K562 (cell line): ENCODE results near the gene MRAS. TPM values are rescaled to one million over a fixed set of nuclear protein-coding genes. Genes with fewer than 3 reads are reported as not detected.

Source experiments
- ATAC-seq: fragments of 200-7000 bp; cut with Tn5 transposase; 3 replicates; pipeline ENCODE4 v1.9.1; 2020; ENCODE audit warnings: moderate library complexity
- BruUV-seq: library from RNA; stranded (reverse); fragments of 400-500 nt; replicated peaks from 2 replicates; lab custom pipeline; 2021; lab: Mats Ljungman, UMichigan
- CTCF ChIA-PET: fragments of 300-600 bp; formaldehyde crosslinking; extraction: SDS; loops from one replicate; lab custom pipeline; 2021; ENCODE audit warnings: low intra/inter-chr PET ratio; lab: Yijun Ruan, JAX
- POLR2A ChIA-PET: fragments of 300-600, 350-650 bp; sonication (Branson Sonifier 250); formaldehyde crosslinking; extraction: SDS; loops from one replicate; lab custom pipeline; 2021; ENCODE audit warnings: antibody characterized with exemption, inconsistent platforms; lab: Yijun Ruan, JAX
- DNase-seq, 4 experiments: peaks; one replicate each; pipeline versions ENCODE4 v3.0.0 to v3.0.0-alpha.2; 2011 to 2018; ENCODE audit warnings: low spot score in 3 of 4, mixed read lengths in 3 of 4; ENCODE audit errors: extremely low read depth in 1 of 4
- FAIRE-seq: peaks from 2 replicates; lab custom pipeline; 2011; peaks lifted over from hg19 to GRCh38; lab: Jason Lieb, UNC
- H2AFZ ChIP-seq: 2 replicates; pipeline ENCODE4 v1.6.0; 2011; ENCODE audit warnings: low read depth, low read length, control low read depth, inconsistent platforms
- H3K27ac ChIP-seq: fragments of 200-600 bp; 3 replicates; pipeline ENCODE4 v1.8.0; 2011; ENCODE audit warnings: low read depth, mild to moderate bottlenecking, control low read depth, inconsistent platforms, low read length, moderate library complexity, mixed read lengths; ENCODE audit errors: extremely low read depth
- H3K27me3 ChIP-seq, 2 experiments: fragments of 300-600 bp in 1 of 2; 2 replicates in 1 of 2; 3 replicates in 1 of 2; pipeline versions ENCODE4 v1.6.0 to v1.8.0; 2011; ENCODE audit warnings: inconsistent platforms in 2 of 2, low read length in 2 of 2, mild to moderate bottlenecking in 1 of 2, mixed read lengths in 1 of 2, moderate library complexity in 1 of 2; ENCODE audit not compliant: control insufficient read depth in 2 of 2, insufficient read depth in 2 of 2
- H3K36me3 ChIP-seq: fragments of 300-600 bp; 3 replicates; pipeline ENCODE4 v1.8.0; 2011; ENCODE audit warnings: mild to moderate bottlenecking, low read length, inconsistent platforms; ENCODE audit not compliant: control insufficient read depth, insufficient read depth
- H3K4me1 ChIP-seq, 2 experiments: fragments of 200-600 bp in 1 of 2; replicated peaks in 1 of 2; 2 replicates in 1 of 2; 3 replicates in 1 of 2; pipeline versions ENCODE4 v1.5.1 to v1.8.0; 2011; ENCODE audit warnings: inconsistent platforms in 2 of 2, low read length in 2 of 2, mild to moderate bottlenecking in 1 of 2, mixed read lengths in 1 of 2, moderate library complexity in 1 of 2; ENCODE audit not compliant: control insufficient read depth in 2 of 2, insufficient read depth in 2 of 2
- H3K4me2 ChIP-seq: 2 replicates; pipeline ENCODE4 v1.6.1; 2011; ENCODE audit warnings: low read length, control low read depth, inconsistent platforms, mixed read lengths; ENCODE audit not compliant: insufficient read depth
- H3K4me3 ChIP-seq: fragments of 200-600 bp; sonication (generic), shearing (Covaris generic); 2 replicates; pipeline ENCODE4 v1.5.1; 2016; ENCODE audit warnings: control low read depth, inconsistent platforms
- H3K79me2 ChIP-seq: fragments of 200-600 bp; 3 replicates; pipeline ENCODE4 v1.8.0; 2011; ENCODE audit warnings: low read length, inconsistent platforms; ENCODE audit not compliant: control insufficient read depth, insufficient read depth
- H3K9ac ChIP-seq, 2 experiments: 2 replicates each; pipeline versions ENCODE4 v1.6.0 to v1.6.1; 2011; ENCODE audit warnings: low read depth in 2 of 2, low read length in 2 of 2, control low read depth in 1 of 2, inconsistent platforms in 1 of 2, mild to moderate bottlenecking in 1 of 2, mixed read lengths in 1 of 2; ENCODE audit not compliant: insufficient read depth in 1 of 2
- H3K9me1 ChIP-seq: one replicate; pipeline ENCODE4 v1.6.0; 2011; ENCODE audit warnings: inconsistent platforms, mild to moderate bottlenecking, low read length, moderate library complexity; ENCODE audit not compliant: control insufficient read depth, insufficient read depth
- H3K9me3 ChIP-seq: replicated peaks from 2 replicates; pipeline ENCODE4 v1.5.1; 2011; ENCODE audit warnings: low read depth, low read length, inconsistent platforms; ENCODE audit not compliant: control insufficient read depth, insufficient read depth
- H4K20me1 ChIP-seq: replicated peaks from 2 replicates; pipeline ENCODE4 v1.6.1; 2011; ENCODE audit warnings: low read length, inconsistent platforms, mixed read lengths; ENCODE audit not compliant: control insufficient read depth, insufficient read depth
- GTF2B ChIP-seq: IDR thresholded peaks from 2 replicates; pipeline ENCODE4 v1.6.1; 2011; ENCODE audit not compliant: insufficient read length; ENCODE audit errors: extremely low read depth
- LCOR ChIP-seq: sonication (generic); formaldehyde crosslinking; IDR thresholded peaks from 2 replicates; pipeline ENCODE4 v1.8.0; 2022; ENCODE audit warnings: mild to moderate bottlenecking, missing genetic modification reagents
- MTF1 ChIP-seq: fragments of 250-450 bp; sonication (Bioruptor Pico); IDR thresholded peaks from 2 replicates; pipeline ENCODE4 v1.9.0; 2021; ENCODE audit warnings: moderate library complexity, mild to moderate bottlenecking, inconsistent platforms, borderline replicate concordance
- POLR2A ChIP-seq: fragments of 450-650 bp; conservative IDR thresholded peaks from 2 replicates; pipeline ENCODE4 v1.6.1; 2016
- PRDM10 ChIP-seq: fragments of 450-650 bp; IDR thresholded peaks from 2 replicates; pipeline ENCODE4 v1.6.1; 2018; ENCODE audit not compliant: partially characterized antibody
- SRSF3 ChIP-seq: fragments of 200-400 bp; formaldehyde crosslinking; IDR thresholded peaks from 2 replicates; pipeline ENCODE4 v1.6.1; 2016; ENCODE audit warnings: mild to moderate bottlenecking, low read length, moderate library complexity; ENCODE audit not compliant: insufficient read depth
- SRSF7 ChIP-seq: fragments of 200-400 bp; formaldehyde crosslinking; optimal IDR thresholded peaks from 2 replicates; pipeline ENCODE3; 2017; ENCODE audit warnings: mild to moderate bottlenecking, low read depth, low read length
- TFAM ChIP-seq: fragments of 250-450 bp; sonication (Bioruptor Pico); conservative IDR thresholded peaks from 2 replicates; pipeline ENCODE4 v1.5.0; 2021; ENCODE audit warnings: mild to moderate bottlenecking, moderate library complexity
- XRCC5 ChIP-seq: fragments of 200-400 bp; formaldehyde crosslinking; IDR thresholded peaks from 2 replicates; pipeline ENCODE4 v1.6.1; 2017; ENCODE audit warnings: low read depth, mild to moderate bottlenecking, low read length
- WGBS: fragments of 100-300 bp; shearing (Covaris generic); methylation state at CpG from one replicate; pipeline ENCODE4 v1.1.6; 2016; ENCODE audit warnings: low coverage, mixed read lengths; ENCODE audit not compliant: insufficient coverage; ENCODE audit errors: missing lambda C conversion rate; 5-methylcytosine and 5-hydroxymethylcytosine counted together
- in situ Hi-C: fragments of 300-500 bp; cut with MboI; formaldehyde crosslinking; loops from 4 replicates; pipeline ENCODE4 v1.15.0; 2018; ENCODE audit warnings: inconsistent platforms, mixed read lengths
- intact Hi-C: fragments of 100-400 bp; cut with micrococcal nuclease; formaldehyde crosslinking; loops from 2 replicates; pipeline ENCODE4 v1.14.2; 2022
- polyA plus RNA-seq, 8 experiments: library from polyadenylated mRNA; depleted of rRNA in 4 of 8; stranded (reverse) in 5 of 8; unstranded in 3 of 8; fragments of >200 nt; fragmentation: Nextera tagmentation in 2 of 8; fragmentation: Illumina TruSeq in 1 of 8; extraction: Ambion mirVana in 2 of 8; extraction: Trizol in 1 of 8; gene quantifications; 2 replicates each; pipeline versions ENCODE4 v1.2.1 to v1.2.3, GENCODE V29; 2011 to 2014; ENCODE audit warnings: inconsistent platforms in 1 of 8, missing spikeins in 1 of 8
- total RNA-seq, 7 experiments: library from RNA; depleted of rRNA in 6 of 7; stranded (reverse); fragments of >200 nt in 6 of 7; fragmentation: Illumina TruSeq in 2 of 7; extraction: Trizol in 2 of 7; gene quantifications; 2 replicates each; pipeline versions ENCODE4 v1.2.1 to v1.2.3, GENCODE V29; 2011 to 2021; ENCODE audit warnings: low replicate concordance in 1 of 7

The MRAS gene
- total and polyA plus RNA-seq, 9 of the 15 experiments (the other 6 are each of a cell fraction or from before 2014, with no cell fraction given) = 1.5 to 10.0 (median 5.0) TPM

GRCh38 chr3:138443091-138443490 is 94.7 kb downstream of the MRAS start:
- Histone ChIP-seq H2AFZ (no peak overlapping the region), H3K27me3 (peaks cover 0 to 22% of the 10 kb centered on the region in 2 experiments; a peak in 2 of 5 replicates), H4K20me1 (no peaks in the 10 kb centered on the region; the same call in 1 of the 2 replicates), H3K4me2 (no peak overlapping the region), H3K9me3 (no peaks in the 10 kb centered on the region), H3K9ac (no peak overlapping the region), H3K79me2 (no peaks in the 10 kb centered on the region), H3K36me3 (no peaks in the 10 kb centered on the region), H3K4me1 (peaks cover 0 to 10% of the 10 kb centered on the region in 2 experiments; a peak in 4 of 5 replicates), H3K4me3 (no peak overlapping the region), H3K27ac (no peak overlapping the region), H3K9me1 (no peaks in the 10 kb centered on the region)
- POLR2A ChIA-PET = interaction anchor here (0.6 kb wide), 1 partner anchor 212 kb away, joined by 3 read pairs; no protein-coding TSS in a partner anchor
- no peak for TF ChIP-seq MTF1 (CRISPR knock-in tag)
- no peak for FAIRE-seq
- in situ Hi-C loops = no loop called here
- CTCF ChIA-PET = no interaction called here
- 57% methylated on average over 2 of the region's 2 CpGs for whole genome bisulfite sequencing
- intact Hi-C loops = no loop called here
- no peak for DNase-seq
- no peak for ATAC-seq
- no TSS peak for BruUV-seq

- DNase-seq = no peak
- no TSS peak for BruUV-seq
- intact Hi-C loops (no loop called here), in situ Hi-C loops (no loop called here)
- no peaks in the 10 kb centered on the region; the same call in 1 of the 2 replicates for H4K20me1 ChIP-seq
- POLR2A ChIA-PET = interaction anchor here (0.6 kb wide), 1 partner anchor 9 kb away, joined by 3 read pairs; the partner anchor contains the start of gene ESYT3
- peaks cover 0 to 10% of the 10 kb centered on the region in 2 experiments; a peak in 4 of 5 replicates for H3K4me1 ChIP-seq
- H2AFZ ChIP-seq = no peak overlapping the region
- no peaks in the 10 kb centered on the region for H3K9me1 ChIP-seq
- no peak overlapping the region for H3K9ac ChIP-seq
- peaks cover 0 to 15% of the 10 kb centered on the region in 2 experiments; a peak in 2 of 5 replicates for H3K27me3 ChIP-seq
- WGBS = 56% methylated on average over 12 of the region's 14 CpGs
- no peaks in the 10 kb centered on the region for H3K36me3 ChIP-seq
- H3K4me2 ChIP-seq = no peak overlapping the region
- CTCF ChIA-PET = no interaction called here
- no peak for ATAC-seq
- no peak for FAIRE-seq
- H3K27ac ChIP-seq = no peak overlapping the region
- no peak overlapping the region for H3K4me3 ChIP-seq
- no peaks in the 10 kb centered on the region for H3K79me2 ChIP-seq
- no peaks in the 10 kb centered on the region for H3K9me3 ChIP-seq
- TF ChIP-seq TFAM (CRISPR knock-in tag) (no peak), LCOR (CRISPR knock-in tag) (no peak), GTF2B (no peak), SRSF7 (no peak), PRDM10 (no peak), SRSF3 (no peak), XRCC5 (no peak), POLR2A (no peak)
Measured at GRCh38 chr3:138443521-138444503, 95.4 kb downstream of the MRAS start.
